GM18870 (cell line): ENCODE data around the gene NT5C2.
A peak's percentile ranks its signal among the peaks of the same experiment; 100 is the strongest.

ENCODE experiments used
- ATAC-seq: cut with Tn5 transposase; IDR thresholded peaks from one replicate; pipeline ENCODE4 v1.9.1; 2021; ENCODE audit warnings: moderate library complexity; ENCODE audit not compliant: unreplicated experiment

NT5C2 gene

DNA sequence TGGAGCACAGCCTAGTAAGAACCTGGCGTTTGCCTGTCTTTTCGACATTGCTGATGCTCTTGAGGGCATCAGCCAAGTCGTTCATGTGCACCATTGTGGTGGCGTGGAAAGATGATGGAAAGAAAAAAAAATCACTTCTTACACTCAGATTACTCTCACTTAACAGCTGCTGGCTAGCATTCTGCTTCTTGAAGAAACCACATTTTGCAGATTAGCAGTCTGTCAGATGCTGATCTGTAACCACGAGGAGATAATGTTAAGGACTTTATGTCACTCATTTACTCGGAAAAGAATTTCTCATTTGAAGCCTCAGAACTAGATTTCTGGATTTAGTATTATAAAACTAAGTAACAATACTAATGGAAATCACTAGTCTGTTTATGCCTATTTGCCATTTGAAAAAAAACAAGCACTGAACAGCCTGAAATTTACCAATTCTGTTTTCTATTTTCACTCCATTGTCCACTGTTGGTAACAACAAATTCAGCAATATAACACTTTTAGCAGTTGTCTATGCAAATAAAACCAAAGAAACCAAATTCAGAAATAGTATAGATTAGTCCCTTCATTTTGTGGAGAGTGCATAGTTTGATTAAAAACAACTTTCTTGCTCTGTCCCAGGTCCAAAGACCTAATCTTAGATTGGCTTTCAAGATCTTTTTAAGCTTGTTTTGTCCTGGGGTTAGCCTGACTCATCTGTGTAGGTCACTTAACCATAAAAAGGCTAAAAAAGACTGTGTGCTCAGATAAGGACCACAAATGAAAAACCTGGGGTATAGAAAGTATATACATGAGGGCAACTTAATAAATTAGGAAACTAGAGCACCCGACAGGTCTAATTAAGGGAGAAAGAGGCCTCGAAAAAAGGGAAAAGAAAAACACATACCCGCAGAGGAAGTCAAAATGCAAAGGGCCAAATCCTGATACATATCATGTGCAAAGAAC is 67.5 kb downstream of the NT5C2 start:
- ATAC-seq, result peak; percentile 80

DNA sequence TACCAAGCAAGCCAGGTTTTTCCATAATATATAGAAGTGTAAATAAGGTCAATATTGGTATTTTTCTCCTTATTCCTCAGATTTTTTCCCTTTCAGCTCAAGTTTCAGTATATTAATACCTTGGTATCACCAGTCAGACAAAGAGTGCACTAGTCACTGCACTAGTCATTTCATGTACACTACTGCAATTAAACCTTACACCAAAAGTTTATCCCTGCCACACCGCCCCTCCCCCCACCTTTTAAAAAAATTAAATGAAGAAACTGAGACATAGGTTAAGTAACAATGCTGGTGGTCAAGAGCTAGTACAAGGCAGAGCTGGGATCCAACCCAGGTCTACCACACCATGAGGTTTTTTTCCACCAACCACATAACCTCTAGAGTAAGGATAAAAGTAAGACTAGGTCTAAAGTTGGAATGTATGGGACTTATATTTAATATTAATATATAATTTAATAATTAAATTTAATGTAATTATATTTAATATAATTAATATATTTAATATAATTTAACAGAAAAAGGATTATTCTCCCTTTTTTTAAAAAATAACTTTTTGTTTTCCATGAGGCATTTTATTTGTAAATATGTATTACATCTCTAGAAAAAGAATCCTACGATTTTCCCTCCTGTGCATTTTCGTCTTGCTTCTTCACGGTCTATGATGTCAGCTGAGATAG is 68.5 kb downstream of the NT5C2 start:
- no peak for ATAC-seq

DNA sequence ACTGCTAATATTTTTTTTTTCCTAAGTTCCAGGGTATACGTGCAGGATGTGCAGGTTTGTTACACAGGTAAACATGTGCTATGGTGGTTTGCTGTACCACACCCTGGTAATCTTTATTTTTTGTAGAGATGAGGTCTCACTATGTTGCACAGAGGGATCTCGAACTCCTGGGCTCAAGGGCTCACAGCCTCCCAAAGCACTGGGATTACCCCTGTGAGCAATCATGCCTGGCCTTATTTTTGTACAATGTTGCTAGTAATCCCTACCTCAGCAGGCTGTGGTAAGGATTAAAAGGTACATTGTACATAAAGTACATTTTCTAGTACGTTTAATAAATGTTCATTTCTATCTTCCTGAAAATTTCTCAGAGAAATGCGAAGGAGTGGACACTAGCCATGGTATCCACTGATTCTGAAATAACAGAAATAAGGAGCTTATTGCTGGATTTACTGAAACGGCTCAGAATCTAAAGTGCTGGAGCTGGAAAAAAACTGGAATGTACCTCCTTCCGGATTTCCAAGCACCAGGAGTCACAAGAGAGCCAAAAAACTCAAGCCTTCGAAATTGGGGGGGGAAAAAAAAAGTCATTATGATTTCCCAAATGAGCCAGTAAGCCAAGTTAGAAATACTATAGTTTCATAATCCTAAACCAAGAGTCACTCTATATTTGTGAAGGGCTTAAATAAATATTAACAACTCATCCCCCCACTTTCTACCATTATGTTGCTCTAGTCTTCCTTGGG is 69.6 kb downstream of the NT5C2 start:
- ATAC-seq, result no peak

DNA sequence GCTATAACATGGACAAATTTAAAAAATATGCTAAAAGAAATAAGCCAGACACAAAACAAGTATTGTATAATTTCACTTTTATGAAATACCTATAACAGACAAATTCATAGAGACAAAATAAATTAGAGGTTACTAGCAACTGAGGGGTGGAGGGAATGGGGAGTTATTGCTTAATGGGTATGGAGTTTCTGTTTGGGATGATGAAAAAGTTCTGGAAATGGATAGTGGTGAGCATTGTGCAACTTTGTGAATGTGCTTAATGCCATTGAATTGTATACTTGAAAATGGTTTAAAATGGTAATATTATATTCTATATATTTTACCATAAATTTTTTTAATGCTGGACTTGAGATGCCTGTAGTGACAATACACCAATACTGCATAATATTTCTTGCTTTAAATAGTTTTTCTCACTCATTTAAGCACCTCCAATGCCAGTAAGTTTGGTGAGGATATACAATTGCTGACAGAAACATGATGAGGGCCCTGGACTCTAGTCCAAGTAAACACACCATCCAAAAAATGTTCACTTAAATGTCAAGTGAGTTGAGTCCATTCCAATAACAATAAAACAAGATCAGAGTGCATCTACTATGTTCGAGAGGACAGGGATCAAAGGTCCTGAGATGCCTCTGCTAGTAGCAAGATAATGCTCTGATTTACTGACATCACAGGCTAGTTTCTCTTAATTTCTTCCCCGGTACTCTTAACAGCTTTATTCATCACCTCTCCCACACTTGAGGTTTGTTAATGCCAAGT is 71.9 kb downstream of the NT5C2 start:
- no peak for ATAC-seq

DNA sequence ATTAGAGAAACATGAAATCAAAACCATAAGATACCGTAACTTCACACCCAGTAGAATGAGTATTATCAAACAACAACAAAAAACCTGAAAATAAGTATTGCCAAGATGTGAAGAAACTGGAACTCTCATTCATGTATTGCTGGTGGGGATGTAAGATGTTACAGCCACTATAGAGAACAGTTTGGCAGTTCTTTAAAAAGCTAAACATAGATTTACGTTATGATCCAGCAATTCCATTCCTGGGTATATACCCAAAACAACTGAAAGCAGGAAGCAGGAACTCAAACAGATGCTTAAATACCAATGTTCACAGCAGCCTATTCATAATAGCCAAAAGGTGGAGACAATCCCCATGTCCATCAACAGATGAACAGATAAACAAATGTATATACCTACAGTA is 72.5 kb downstream of the NT5C2 start:
- no peak for ATAC-seq

DNA sequence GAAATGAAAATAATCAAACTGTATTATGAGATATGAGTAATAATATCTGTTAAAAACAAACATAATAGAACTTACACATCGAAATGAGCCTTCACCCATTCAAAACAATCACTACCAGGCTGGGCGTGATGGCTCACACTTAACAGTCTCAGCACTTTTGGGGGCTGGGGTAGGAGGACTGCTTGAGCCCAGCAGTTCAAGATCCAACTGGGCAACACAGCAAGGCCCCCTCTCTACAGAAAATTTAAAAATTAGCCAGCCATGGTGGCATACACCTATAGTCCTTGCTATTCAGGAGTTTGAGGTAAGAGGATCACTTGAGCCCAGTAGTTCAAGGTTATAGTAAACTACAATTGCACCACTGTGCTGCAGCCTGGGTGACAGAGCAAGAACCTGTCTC is 75.8 kb downstream of the NT5C2 start:
- no peak for ATAC-seq

DNA sequence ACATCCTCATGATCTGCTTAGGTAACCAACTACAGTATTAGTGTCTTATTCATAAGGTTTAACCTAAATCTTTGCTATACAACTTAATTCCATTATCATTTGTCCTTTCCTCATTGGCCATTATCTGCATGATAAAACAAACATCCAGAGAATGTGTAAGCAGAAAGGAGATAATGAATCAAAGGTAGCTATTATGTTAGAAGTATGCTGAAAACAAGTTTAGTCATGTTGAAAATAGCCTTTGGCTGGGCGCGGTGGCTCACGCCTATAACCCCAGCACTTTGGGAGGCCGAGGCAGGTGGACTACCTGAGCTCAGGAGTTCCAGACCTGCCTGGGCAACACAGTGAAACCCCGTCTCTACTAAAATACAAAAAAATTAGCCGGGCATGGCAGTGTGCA is 78.2 kb downstream of the NT5C2 start:
- no peak for ATAC-seq

DNA sequence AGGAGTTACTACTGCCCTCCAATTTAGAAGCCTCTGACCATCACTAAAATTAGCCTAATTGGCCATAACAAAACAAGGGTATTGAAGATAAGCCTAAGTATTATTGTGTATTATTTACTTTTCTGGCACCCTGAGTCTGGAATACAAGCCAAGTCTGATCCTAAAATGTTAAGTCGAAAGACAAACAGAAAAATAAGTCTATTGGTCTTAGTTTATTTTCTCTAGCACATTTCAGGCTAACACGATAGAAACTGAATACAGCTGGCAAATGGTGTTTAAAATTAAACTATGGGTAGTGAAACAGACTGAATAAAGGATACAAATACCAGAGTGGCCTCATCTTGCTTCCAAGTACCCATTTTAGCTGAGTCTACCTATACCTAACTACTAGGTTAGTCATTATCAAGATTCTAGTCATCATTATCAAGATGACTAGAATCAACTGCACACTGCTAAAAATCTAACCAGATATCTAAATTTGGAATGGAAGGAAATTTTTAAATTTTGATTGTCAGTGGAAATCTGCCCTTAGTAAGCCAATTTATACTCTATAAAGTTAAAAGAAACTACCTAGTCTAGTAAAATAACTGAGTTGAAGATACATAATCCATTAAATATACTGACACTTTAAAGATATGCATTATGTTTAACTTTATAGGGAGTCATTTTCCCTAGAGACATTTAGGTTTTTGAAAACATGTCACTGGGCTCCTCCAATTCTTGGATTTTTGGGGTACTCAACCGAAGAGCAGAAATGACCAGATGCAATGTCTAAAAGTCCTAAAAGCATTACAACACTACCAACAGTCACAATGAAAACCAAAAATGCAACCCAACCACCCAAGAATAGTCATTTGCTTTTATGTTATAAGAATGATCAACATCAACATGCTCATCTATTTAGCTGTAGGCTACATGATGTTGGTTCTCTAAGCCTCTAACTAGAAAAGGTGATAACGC is 80.9 kb downstream of the NT5C2 start:
- ATAC-seq, result peak; percentile 43

DNA sequence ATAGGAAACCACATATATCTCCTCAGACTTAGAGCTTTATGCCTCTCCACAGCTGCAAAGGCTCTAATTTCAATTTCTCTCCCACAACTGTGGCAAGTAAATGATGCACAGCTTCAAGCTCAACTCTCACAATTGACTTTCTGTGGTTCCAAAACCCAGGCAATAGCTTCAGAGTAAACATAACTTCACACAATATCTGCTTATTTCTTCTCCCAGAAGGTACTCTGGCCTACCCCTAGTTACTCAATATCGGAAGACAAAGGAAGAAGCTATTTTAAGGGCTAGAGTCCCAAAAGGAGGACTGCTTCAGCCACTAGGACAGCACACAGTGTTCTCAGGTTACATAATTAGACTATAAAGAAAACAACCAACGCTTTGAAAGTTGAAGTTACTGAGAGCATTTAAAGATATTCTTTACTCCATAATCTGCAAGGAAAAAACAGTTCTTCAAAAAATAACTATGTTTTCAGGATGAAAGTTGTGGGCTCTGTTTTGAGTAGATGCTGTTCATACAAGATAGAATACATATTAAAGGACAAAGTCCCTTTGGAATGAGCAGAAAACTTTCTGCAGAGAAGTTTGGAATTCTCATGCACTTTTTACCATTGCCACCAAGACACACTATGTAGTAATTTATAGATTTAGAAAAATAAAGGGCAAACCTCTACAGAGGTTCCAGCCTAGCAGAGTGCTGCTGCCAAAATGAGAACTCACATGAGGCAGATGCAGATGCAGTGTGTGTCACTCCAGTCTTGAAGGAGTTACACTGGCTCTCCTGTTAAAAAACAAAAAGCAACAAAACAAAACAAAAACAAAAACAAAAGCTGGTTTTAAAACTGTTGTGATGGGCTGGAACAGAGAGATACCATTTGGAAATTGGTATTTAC is 81.8 kb downstream of the NT5C2 start:
- ATAC-seq, result peak; percentile 66

DNA sequence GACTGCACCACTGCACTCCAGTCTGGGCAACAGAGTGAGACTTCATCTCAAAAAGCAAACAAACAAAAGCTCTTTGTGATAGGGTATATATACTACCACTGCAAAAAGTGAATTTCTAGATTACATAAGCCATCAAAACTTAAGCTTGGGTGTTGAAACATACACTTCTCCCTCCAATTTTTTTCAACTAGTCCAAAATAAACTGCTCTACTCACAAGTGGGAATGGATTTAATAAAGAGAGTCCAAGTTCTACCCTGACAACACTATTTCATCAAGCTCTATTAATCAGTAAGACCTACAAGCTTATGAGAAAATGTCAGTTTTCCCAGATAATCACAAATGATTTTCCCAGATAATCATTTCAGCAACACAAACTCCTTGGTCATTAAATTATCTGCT is 82.7 kb downstream of the NT5C2 start:
- no peak for ATAC-seq

DNA sequence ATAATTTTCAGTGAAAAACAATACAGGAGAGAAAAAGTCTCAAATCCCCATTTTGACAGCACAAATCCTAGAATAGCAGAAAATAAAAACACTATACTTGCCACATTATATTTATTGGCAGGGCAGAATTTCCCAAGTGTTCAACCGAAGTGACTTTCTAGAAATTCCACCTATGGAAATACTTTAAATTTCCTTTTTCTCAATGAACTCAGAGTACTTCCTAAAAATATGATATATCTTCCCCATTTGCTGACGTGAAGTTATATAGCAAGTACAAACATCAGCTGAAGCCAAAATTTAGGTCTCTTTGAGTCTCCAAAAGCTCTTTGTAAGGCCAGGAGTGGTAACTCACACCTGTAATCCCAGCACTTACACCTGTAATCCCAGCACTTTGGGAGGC is 83.3 kb downstream of the NT5C2 start:
- ATAC-seq, result no peak

DNA sequence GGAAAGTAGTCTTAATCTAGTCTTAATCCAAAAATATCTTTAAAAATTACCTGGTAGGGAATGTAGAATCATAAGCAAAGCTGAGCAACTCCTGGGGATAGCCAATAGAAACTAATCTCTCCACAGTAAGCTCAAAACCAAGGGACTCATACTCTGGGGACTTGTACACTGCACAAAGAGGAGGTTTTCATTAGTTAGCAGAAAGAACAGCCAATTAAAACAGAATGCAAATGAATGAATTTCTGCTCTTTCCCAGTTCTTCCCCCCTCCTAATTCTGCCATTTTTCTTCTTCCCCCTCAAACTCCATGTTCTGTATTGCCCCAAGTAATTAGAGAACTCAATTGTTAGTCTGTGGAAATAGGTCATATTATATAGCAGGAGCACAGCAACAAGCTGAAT is 86.5 kb downstream of the NT5C2 start:
- ATAC-seq, result no peak

DNA sequence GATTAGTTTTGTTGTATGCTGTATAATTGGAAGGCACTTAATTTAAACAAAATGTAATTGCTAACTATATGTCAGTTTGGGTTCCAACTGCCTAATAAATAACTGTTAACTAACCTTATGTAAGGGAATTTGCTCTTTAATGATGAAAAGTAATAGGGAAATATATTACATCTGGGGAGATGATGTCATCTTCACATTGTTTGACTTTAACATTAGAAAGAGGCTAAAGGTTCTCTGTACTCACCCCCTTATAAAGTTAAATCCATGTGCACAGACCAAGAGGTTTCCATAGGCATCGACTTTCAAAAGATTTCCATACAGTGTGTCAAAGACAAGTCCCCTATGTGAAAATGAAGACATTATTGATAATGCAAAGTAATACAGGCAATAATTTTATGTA is 87.6 kb downstream of the NT5C2 start:
- ATAC-seq, result no peak

DNA sequence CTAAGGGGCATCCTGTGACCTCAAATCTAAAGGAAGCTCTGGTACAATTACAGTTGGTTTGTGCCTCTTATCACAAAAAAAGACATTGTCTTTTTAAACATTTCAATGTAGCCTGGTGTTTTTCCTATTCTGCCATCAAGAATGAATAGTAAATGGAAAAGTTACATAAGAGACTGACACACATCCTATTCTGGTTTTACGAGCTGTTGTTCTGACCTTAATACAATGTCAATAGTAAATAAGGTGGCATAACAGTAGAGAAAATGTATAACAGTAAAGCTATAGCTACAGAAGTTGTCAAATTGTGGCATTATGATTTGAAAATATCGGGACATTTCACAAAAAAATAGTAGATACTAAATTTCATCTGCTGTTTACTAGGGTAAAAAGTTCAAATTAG is 88.4 kb downstream of the NT5C2 start:
- ATAC-seq, result no peak

DNA sequence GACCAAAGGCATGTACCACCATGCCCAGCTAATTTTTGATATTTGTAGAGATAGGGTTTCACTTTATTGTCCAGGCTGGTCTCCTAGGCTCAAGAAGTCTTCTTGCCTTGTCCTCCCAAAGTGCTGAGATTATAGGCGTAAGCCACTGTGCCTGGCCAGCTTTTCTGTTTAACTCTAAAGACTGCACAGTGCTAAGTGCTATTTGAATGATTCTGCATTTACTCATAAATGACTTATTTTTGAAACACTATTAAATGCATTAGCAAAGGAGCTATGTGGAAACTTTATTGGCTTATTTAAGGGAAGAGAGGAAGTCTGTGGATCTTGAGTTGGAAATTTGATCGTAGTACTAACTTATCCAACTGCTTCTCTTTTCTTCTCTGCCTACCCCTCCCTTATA is 89.1 kb downstream of the NT5C2 start:
- no peak for ATAC-seq

DNA sequence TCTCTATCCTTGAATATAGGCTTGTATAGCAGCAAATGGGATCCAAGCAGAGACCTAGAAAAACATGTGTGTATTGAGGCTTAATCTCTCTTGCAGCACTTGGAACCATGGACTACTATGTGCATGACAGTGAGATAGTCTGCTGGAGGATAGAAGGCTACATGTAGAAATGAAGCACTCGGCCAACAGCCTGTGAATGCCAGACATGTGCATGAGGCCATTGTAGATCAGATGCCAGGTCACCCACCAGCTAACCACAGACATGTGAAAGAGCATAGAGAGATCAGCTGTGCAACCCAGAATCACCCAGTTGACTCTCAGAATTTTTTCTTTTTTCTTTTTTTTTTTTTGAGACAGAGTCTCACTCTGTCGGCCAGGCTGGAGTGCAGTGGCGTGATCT is 90.9 kb downstream of the NT5C2 start:
- no peak for ATAC-seq

DNA sequence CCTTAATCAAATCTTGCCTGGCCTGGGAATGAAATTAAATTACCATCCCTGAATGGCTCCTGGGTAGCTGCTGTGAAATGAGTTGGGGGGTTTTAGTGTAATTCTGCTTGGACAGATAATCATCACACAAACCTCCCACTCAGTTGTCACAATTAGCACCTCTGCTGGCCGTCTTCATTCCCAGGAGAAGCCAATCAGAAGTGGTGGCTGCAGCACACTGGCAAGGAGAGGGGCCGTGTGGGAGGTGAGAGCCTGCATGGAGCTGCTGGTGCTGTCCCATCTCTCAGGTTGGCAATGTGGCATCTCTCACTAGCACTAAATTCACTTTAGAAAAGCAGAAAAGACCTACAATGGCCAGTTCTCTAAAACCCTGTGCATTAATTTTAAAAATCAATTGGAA is 92.5 kb downstream of the NT5C2 start:
- ATAC-seq, result no peak

DNA sequence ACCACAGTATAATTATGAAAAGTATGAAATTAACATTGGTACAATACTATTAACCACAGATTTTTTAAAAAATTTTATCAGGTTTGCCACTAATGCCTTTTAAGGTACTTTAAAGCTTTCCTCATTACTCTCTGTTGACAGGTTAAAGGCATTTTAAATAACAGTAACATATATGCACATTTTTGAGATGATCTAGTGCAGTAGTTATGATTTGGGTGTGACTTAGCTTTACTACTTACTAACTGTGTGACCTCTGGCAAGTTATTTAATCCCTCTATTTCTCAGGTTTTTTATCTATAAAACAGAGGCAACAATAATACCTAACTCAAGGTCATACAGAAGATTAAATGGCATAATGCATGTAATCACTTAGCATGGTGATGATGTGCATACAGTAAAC is 94.8 kb downstream of the NT5C2 start:
- ATAC-seq, result no peak

DNA sequence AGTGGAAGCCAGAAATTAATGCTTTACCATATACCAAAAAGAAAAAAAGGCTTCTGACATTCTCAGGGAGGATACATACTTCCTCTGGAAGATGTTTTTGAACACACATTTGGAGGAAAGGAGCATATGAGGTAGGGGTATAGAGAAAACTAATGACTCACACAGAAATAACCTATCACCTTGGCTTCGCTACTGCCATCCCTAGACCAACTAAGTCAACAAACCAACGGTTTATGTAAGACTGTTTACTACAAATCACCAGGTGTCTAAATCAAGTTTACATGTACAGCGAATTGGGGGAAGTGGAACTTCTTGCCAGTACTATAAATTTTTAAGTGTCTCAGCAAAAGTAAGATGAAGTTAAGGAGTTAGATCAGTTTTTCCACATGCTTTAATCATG is 96.9 kb downstream of the NT5C2 start:
- no peak for ATAC-seq
